ENCODE results near the gene DNAI7.

DNAI7 gene

DNA sequence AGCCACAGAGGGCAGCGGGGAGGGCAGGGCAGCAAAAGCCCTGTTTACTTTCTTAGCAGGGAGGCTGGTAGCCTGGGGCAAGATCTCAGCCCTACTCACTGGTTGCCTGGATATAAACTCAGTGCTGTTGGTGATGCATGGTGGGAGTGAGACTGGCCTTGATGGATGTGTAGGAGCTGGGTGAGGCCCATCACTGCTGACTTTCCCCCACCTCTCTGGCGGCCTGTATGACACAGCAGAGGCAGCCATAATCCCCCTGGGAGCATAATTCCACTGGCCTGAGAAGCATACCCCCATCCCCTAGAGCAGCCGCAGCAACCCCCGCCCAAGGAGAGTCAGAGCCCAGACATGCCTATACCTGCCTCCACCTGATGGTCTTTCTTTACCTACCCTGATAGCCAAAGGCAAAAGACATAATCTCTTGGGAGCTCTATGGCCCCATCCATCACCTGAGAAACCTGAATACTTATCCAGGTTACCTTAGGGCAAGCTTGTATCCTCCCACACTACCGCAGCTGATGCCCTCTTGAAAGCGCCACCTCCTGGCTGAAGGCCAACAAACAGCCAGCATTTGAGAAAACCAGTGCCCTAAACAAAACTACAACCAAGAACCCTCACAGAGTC, 59.3 kb downstream of the DNAI7 start:
- Histone ChIP-seq H3K9me3 (ENCODE audit: control insufficient read depth, insufficient read depth, low read length) (no peaks in the 10 kb centered on the region), H3K4me1 (ENCODE audit: insufficient read depth, low read length) (0 out of 2 replicates have a peak, but pooled peaks cover 8% of the 10 kb centered on the region), H3K9ac (ENCODE audit: low read depth, low read length) (no peak overlapping the region), H3K36me3 (ENCODE audit: insufficient read depth, low read length) (no peaks in the 10 kb centered on the region)

DNA sequence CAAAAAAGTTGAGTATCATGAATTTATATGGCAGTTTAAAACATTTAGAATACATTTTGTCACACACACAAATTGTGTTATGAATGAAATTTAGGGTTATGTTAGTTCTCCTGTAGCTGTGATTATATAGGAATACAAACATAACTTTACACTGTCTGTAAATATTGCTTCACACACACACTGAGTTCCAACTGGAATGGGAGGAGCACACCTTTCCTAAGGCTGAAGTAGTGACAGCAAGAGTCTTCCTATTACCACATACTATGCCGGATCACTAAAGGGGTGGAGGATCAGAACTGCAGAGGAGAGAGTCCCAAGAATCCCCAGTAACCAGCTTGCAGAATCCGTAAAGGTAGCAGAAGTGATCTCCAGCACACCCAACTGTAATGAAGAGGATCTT, 63.7 kb downstream of the DNAI7 start:
- Histone ChIP-seq H3K4me1 (ENCODE audit: insufficient read depth, low read length) (0 out of 2 replicates have a peak, but pooled peaks cover 8% of the 10 kb centered on the region), H3K9me3 (ENCODE audit: control insufficient read depth, insufficient read depth, low read length) (no peaks in the 10 kb centered on the region), H3K36me3 (ENCODE audit: insufficient read depth, low read length) (no peaks in the 10 kb centered on the region), H3K9ac (ENCODE audit: low read depth, low read length) (no peak overlapping the region)

DNA sequence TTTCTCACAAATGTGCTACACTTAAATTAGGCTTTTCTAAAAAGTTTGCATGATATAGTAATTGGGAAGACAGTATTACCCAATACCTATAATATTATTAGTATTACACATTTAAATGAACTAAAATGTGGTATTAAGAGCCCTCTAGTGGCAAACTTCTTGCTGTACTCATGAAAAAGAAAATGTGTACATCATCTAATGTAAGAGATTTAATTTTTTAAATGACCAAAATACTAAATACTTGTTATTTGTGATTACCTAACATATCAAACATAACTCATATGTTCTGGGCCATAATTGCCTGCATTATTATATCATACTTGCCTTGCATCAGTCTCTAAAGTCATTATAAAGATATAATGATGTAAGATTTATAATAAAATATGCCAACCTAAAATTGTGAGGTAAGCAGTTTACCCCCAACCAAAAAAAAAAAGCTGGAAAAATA, 64.2 kb downstream of the DNAI7 start:
- Histone ChIP-seq H3K9ac (ENCODE audit: low read depth, low read length) (no peak overlapping the region), H3K4me1 (ENCODE audit: insufficient read depth, low read length) (0 out of 2 replicates have a peak, but pooled peaks cover 8% of the 10 kb centered on the region), H3K36me3 (ENCODE audit: insufficient read depth, low read length) (no peaks in the 10 kb centered on the region), H3K9me3 (ENCODE audit: control insufficient read depth, insufficient read depth, low read length) (no peaks in the 10 kb centered on the region)

DNA sequence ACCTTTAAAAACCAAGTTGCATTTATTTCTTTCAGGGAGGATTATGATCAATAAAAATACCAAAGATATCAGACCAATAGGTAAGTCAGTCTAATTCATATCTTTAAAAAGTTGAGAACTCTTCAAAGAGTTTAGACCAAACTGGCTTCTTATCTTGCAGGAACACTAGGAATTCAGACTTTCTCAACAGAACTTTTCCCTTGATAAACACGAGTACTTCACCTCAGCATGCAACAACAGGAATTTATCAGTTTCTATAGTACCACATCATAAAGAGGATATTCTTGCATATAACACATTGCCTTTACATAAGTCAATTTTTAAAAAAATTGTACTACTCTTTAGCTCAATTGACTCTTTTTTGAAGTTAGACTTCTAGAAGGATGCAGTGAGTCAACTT, 68.2 kb downstream of the DNAI7 start:
- H3K36me3 ChIP-seq (ENCODE audit: insufficient read depth, low read length): no peaks in the 10 kb centered on the region
- no peaks in the 10 kb centered on the region for H3K9me3 ChIP-seq (ENCODE audit: control insufficient read depth, insufficient read depth, low read length)
- no peak overlapping the region for H3K9ac ChIP-seq (ENCODE audit: low read depth, low read length)
- no peaks in the 10 kb centered on the region for H3K4me1 ChIP-seq (ENCODE audit: insufficient read depth, low read length)

DNA sequence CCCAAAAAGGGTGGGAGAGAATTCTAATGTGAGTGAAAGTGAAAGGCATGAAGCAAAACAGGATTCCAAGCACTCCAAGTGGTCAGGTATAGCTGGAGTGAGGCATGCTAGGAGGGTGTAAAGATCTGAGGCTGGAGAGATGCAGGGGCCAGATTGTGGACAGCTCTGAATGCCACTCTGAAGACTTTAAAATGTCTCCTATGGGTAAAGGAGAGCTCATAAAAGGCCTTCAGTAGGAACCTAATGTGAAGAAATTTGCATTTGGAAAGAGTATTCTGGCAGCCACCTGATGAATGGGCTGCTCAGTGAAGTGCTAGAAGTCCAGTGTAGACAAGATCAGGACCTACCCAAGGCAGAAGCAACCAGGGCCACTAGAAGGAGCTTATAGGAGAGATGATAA, 68.9 kb downstream of the DNAI7 start:
- H3K9me3 ChIP-seq (ENCODE audit: control insufficient read depth, insufficient read depth, low read length): no peaks in the 10 kb centered on the region
- H3K4me1 ChIP-seq (ENCODE audit: insufficient read depth, low read length): no peaks in the 10 kb centered on the region
- H3K36me3 ChIP-seq (ENCODE audit: insufficient read depth, low read length): no peaks in the 10 kb centered on the region
- no peak overlapping the region for H3K9ac ChIP-seq (ENCODE audit: low read depth, low read length)

DNA sequence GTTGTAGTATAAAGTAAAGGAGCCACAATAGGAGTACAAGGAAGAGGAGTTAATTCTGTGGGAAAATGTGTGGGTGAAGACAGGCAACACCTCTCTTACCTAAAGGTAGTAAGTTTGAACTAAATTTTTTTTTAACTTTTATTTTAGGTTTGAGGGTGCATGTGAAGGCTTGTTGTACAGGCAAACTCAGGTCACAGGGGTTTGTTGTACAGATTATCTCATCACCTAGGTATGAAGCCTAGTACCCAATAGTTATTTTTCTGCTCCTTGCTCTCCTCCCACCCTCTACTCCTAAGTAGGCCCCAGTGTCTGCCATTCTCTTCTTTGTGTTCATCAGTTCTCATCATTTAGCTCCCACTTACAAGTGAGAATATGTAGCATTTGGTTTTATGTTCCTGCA, 70.5 kb downstream of the DNAI7 start:
- Histone ChIP-seq H3K9me3 (ENCODE audit: control insufficient read depth, insufficient read depth, low read length) (no peaks in the 10 kb centered on the region), H3K4me1 (ENCODE audit: insufficient read depth, low read length) (no peaks in the 10 kb centered on the region), H3K9ac (ENCODE audit: low read depth, low read length) (no peak overlapping the region), H3K36me3 (ENCODE audit: insufficient read depth, low read length) (no peaks in the 10 kb centered on the region)

DNA sequence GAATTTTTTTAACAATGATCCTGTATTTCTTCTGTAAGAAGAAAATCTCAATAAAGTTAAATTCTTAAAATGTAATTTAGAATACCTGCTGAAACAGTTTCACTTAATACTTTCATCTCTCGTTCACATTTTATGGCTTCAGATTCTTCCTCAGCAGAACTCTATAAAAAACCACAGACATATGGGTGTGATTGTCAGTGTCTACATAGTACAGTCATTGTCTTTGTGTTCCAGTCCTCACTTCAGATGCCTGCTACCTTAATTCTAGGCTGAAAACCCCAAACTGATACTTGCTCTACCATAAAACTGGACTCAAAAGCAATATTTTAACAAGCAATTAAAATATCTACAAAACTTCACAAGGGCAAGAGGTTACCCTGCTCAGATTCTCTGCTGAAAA, 71.8 kb downstream of the DNAI7 start:
- no peaks in the 10 kb centered on the region for H3K9me3 ChIP-seq (ENCODE audit: control insufficient read depth, insufficient read depth, low read length)
- H3K4me1 ChIP-seq (ENCODE audit: insufficient read depth, low read length): no peaks in the 10 kb centered on the region
- H3K36me3 ChIP-seq (ENCODE audit: insufficient read depth, low read length): no peaks in the 10 kb centered on the region
- no peak overlapping the region for H3K9ac ChIP-seq (ENCODE audit: low read depth, low read length)

DNA sequence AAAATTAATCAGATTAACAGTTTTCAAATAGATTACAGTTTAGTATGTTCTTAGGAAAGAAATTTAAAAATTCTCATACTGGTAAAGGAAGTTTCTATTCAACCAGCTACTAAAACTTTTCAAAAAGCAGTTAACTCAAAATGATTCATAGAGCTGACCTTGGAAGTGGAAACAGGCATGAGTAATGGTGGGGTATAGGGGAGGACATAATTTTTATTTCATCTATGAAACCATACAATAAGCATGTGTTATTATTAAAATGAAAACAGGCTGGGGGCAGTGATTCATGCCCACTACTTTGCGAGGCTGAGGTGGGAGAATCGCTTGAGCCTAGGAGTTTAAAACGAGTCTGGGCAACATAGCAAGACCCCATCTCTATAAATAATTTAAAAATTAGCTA, 73.0 kb downstream of the DNAI7 start:
- Histone ChIP-seq H3K9ac (ENCODE audit: low read depth, low read length) (no peak overlapping the region), H3K36me3 (ENCODE audit: insufficient read depth, low read length) (no peaks in the 10 kb centered on the region), H3K9me3 (ENCODE audit: control insufficient read depth, insufficient read depth, low read length) (no peaks in the 10 kb centered on the region), H3K4me1 (ENCODE audit: insufficient read depth, low read length) (no peaks in the 10 kb centered on the region)

DNA sequence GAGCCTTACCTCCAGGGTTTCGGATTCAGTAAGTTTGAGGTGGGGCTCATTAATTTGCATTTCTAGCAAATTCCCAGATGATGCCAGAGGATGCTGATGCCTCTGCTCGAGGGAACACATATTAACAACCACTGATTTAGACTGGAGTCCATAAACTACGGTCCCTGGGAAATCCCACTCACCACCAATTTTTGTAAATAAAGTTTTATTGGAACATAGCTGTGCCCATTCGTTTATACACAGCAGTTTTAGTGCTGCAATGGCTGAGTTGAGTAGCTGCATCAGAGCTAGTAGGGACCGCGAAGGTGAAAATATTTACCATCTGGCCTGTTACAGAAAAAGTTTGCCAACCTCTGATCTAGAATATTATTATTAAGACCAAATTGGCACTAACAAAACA, 73.8 kb downstream of the DNAI7 start:
- Histone ChIP-seq H3K9ac (ENCODE audit: low read depth, low read length) (no peak overlapping the region), H3K36me3 (ENCODE audit: insufficient read depth, low read length) (no peaks in the 10 kb centered on the region), H3K4me1 (ENCODE audit: insufficient read depth, low read length) (no peaks in the 10 kb centered on the region)

DNA sequence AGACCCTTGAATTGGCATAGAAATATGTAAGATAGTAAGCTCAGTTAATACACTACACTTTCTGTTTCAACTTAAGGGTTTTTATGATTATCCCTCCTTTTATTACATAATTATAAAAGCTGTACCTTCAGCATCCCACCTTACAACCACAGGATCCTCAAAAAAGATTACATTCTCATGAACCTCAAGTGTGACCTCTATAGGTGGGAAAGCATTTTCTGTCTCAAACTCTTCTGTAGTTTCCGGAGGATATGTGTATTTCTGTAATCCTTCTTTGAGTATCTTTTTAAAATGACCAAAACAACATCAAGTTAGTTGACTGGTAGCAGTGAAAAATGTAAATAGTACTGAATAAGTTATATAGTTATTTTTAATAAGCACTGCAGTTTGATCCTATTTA, 75.9 kb downstream of the DNAI7 start:
- H3K9me3 ChIP-seq (ENCODE audit: control insufficient read depth, insufficient read depth, low read length): no peaks in the 10 kb centered on the region
- no peak overlapping the region for H3K9ac ChIP-seq (ENCODE audit: low read depth, low read length)
- no peaks in the 10 kb centered on the region for H3K36me3 ChIP-seq (ENCODE audit: insufficient read depth, low read length)
- no peaks in the 10 kb centered on the region for H3K4me1 ChIP-seq (ENCODE audit: insufficient read depth, low read length)

More for the DNA sequence above, 73.8 kb downstream of the DNAI7 start:
- H3K9me3 ChIP-seq (ENCODE audit: control insufficient read depth, insufficient read depth, low read length): no peaks in the 10 kb centered on the region

DNA sequence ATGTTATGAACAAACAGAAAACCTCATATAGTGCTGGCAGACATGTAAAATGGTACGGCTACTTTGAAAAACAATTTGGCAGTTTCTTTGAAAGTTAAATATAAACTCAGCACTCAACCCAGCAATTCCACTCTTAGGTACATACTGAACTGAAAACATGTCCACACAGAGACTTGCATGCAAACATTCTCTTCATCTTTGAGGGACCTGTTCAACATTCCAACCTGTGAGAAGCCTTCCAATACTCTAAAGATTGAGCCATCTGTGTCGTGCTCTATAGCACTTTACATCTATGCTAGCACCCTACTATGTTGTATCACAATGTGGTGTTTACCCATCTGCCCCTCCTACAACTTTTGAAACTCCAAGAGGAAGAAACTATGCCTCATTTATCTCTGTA, 79.3 kb downstream of the DNAI7 start:
- Histone ChIP-seq H3K36me3 (ENCODE audit: insufficient read depth, low read length) (no peaks in the 10 kb centered on the region), H3K9me3 (ENCODE audit: control insufficient read depth, insufficient read depth, low read length) (no peaks in the 10 kb centered on the region), H3K9ac (ENCODE audit: low read depth, low read length) (no peak overlapping the region), H3K4me1 (ENCODE audit: insufficient read depth, low read length) (no peaks in the 10 kb centered on the region)

DNA sequence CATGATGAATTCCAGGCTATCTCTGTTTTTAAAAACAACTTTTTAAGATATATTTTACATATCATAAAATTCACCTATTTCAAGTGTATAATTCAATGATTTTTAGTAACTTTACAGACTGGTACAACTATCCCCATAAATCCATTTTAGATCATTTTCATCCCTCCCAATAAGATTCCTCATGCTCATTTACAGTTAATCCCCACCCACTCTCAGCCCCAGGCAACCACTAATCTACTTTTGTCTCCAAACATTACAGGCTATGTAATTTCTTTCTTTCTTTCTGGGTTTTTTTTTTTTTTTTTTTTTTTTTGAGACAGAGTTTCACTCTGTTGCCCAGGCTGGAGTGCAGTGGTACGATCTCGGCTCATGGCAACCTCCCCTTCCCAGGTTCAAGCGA, 81.3 kb downstream of the DNAI7 start:
- Histone ChIP-seq H3K4me1 (ENCODE audit: insufficient read depth, low read length) (no peaks in the 10 kb centered on the region), H3K9ac (ENCODE audit: low read depth, low read length) (no peak overlapping the region)

DNA sequence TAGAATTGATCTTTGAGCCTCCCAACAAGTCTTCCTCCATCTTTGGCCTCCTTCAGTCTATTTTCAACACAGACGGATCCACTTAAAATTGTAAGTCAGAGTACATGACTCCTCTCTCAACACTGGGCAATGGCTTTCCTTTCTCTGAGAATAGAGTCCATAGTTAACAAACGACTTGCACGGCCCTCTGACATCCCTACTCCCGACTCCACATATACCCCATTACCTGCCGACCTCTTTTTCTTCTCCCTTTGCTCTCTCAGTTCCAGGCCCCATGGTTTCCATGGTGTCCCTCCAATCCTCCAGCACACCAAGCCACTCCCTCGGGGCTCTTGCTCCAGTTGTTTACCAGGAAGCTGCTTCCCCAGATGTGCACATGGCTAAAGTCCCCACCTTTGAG, 84.7 kb downstream of the DNAI7 start:
- H3K36me3 ChIP-seq (ENCODE audit: insufficient read depth, low read length): no peaks in the 10 kb centered on the region
- H3K9ac ChIP-seq (ENCODE audit: low read depth, low read length): no peak overlapping the region
- no peaks in the 10 kb centered on the region for H3K4me1 ChIP-seq (ENCODE audit: insufficient read depth, low read length)
- no peaks in the 10 kb centered on the region for H3K9me3 ChIP-seq (ENCODE audit: control insufficient read depth, insufficient read depth, low read length)

More for the DNA sequence above, 81.3 kb downstream of the DNAI7 start:
- Histone ChIP-seq H3K9me3 (ENCODE audit: control insufficient read depth, insufficient read depth, low read length) (no peaks in the 10 kb centered on the region), H3K36me3 (ENCODE audit: insufficient read depth, low read length) (no peaks in the 10 kb centered on the region)

DNA sequence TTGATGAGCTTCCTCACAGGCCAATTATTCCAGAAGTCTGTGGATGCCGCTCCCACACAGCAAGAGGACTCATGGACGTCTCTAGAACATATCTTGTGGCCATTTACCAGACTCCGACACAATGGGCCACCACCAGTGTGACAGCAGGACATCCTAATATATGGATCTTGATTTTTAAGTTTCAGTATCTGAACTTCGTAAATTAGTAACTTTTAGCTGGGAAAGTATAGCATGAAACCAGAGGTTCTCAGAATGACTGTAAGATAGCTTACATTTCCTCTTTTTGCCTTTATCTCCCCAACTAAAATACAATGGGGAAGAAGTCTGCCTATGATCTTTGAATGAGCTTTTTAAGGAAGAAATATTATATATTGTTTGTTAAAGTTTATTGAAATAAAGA, 87.0 kb downstream of the DNAI7 start:
- no peak overlapping the region for H3K9ac ChIP-seq (ENCODE audit: low read depth, low read length)
- no peaks in the 10 kb centered on the region for H3K4me1 ChIP-seq (ENCODE audit: insufficient read depth, low read length)
- no peaks in the 10 kb centered on the region for H3K36me3 ChIP-seq (ENCODE audit: insufficient read depth, low read length)
- H3K9me3 ChIP-seq (ENCODE audit: control insufficient read depth, insufficient read depth, low read length): no peaks in the 10 kb centered on the region

DNA sequence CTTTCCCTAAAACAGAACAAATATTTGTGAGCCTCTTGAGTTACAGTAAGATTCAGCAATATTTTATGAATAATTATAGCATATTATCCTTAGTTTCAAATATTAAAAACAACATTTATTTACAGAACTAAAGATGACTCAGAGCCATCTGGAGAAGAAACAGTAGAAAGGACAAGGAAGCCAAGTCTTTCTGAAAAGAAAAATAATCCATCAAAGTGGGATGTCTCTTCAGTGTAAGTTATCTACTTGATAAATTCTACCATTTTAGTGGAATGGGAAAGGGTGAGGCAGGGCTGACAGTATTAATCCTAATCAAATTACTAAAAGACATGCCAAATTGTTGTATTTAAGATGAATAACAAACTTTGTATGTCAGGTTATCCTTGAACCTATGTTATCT, 88.1 kb downstream of the DNAI7 start:
- Histone ChIP-seq H3K9me3 (ENCODE audit: control insufficient read depth, insufficient read depth, low read length) (no peaks in the 10 kb centered on the region), H3K4me1 (ENCODE audit: insufficient read depth, low read length) (0 out of 2 replicates have a peak, but pooled peaks cover 3% of the 10 kb centered on the region), H3K36me3 (ENCODE audit: insufficient read depth, low read length) (no peaks in the 10 kb centered on the region), H3K9ac (ENCODE audit: low read depth, low read length) (no peak overlapping the region)

DNA sequence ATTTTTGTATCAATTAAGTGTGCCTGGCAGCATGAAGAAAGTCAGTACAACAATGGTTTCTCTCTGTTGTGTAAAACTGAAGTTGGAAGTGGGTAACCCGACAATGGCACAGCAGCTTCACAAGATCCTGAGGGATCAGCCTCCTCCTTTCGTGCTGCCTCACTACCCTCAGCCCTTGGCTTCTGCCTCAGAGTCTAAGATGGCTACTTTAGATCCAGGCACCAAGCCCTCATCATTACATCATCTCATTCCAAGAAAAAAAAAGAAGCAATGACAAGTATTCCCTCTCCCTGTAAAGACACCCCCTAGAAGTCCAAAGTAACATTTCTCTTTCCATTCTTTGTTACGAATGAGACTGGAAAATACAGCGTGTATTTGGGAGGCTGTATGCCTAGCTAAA, 92.6 kb downstream of the DNAI7 start:
- H3K9me3 ChIP-seq (ENCODE audit: control insufficient read depth, insufficient read depth, low read length): no peaks in the 10 kb centered on the region
- H3K4me1 ChIP-seq (ENCODE audit: insufficient read depth, low read length): peaks cover 8% of the 10 kb centered on the region; the same call in 1 of the 2 replicates
- H3K9ac ChIP-seq (ENCODE audit: low read depth, low read length): no peak overlapping the region
- no peaks in the 10 kb centered on the region for H3K36me3 ChIP-seq (ENCODE audit: insufficient read depth, low read length)
